Measurements from ENCODE around the gene MAPKAPK2.

DNA sequence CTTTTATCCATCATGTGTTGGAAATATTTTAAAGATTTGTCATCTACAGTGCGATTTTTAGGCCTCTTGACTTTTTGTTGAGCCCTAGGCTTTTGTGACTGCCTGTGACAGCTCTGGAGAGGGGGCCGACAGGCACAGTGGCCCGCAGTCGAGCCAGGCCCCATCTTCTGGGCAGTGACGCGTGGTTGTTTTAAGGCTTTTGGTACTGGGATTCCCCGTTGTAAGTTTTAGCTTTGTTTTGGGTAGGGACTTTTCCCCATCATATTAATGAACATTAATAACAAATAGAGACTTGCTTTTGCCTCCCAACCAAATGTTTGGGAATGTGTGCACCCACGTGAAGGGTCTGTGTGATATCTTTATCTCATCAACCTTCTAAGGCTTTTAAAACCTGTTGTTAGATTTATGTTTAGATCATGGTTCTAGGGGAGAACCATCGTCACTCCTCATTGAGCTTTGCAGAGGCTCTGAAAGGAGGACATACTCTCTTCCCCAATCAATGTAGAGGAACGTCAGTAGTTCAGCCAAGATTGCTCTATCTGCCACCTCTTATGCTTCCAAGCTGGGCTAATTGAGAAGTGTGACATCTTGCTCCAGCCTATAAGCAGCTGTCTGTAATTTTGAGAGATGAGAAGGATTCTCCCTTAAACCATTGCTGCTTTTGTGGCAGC, 34.6 kb downstream of the MAPKAPK2 start:
- TF ChIP-seq, protein P1, sequence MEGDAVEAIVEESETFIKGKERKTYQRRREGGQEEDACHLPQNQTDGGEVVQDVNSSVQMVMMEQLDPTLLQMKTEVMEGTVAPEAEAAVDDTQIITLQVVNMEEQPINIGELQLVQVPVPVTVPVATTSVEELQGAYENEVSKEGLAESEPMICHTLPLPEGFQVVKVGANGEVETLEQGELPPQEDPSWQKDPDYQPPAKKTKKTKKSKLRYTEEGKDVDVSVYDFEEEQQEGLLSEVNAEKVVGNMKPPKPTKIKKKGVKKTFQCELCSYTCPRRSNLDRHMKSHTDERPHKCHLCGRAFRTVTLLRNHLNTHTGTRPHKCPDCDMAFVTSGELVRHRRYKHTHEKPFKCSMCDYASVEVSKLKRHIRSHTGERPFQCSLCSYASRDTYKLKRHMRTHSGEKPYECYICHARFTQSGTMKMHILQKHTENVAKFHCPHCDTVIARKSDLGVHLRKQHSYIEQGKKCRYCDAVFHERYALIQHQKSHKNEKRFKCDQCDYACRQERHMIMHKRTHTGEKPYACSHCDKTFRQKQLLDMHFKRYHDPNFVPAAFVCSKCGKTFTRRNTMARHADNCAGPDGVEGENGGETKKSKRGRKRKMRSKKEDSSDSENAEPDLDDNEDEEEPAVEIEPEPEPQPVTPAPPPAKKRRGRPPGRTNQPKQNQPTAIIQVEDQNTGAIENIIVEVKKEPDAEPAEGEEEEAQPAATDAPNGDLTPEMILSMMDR (IDR thresholded peaks at IDR 0.05): no peak
- TF ChIP-seq POLR2AphosphoS5 (IDR thresholded peaks at IDR 0.05; ENCODE audit: low read depth, low read length): no peak
- no peak for TF ChIP-seq NRF1 (IDR thresholded peaks at IDR 0.05; ENCODE audit: low read depth, low read length)
- no peak for TF ChIP-seq TAF1 (IDR thresholded peaks at IDR 0.05; ENCODE audit: borderline replicate concordance, low read depth, low read length)
- TF ChIP-seq, protein P2, sequence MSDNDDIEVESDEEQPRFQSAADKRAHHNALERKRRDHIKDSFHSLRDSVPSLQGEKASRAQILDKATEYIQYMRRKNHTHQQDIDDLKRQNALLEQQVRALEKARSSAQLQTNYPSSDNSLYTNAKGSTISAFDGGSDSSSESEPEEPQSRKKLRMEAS (IDR thresholded peaks at IDR 0.05; ENCODE audit: low read depth): no peak
- TF ChIP-seq GATA2 (CRISPR knock-in tag; IDR thresholded peaks at IDR 0.05): no peak
- no peak for TF ChIP-seq SIN3A (IDR thresholded peaks at IDR 0.05; ENCODE audit: borderline replicate concordance, low read depth, low read length)
- TF ChIP-seq NFIC (IDR thresholded peaks at IDR 0.05; ENCODE audit: borderline replicate concordance): no peak
- TF ChIP-seq, protein P3, sequence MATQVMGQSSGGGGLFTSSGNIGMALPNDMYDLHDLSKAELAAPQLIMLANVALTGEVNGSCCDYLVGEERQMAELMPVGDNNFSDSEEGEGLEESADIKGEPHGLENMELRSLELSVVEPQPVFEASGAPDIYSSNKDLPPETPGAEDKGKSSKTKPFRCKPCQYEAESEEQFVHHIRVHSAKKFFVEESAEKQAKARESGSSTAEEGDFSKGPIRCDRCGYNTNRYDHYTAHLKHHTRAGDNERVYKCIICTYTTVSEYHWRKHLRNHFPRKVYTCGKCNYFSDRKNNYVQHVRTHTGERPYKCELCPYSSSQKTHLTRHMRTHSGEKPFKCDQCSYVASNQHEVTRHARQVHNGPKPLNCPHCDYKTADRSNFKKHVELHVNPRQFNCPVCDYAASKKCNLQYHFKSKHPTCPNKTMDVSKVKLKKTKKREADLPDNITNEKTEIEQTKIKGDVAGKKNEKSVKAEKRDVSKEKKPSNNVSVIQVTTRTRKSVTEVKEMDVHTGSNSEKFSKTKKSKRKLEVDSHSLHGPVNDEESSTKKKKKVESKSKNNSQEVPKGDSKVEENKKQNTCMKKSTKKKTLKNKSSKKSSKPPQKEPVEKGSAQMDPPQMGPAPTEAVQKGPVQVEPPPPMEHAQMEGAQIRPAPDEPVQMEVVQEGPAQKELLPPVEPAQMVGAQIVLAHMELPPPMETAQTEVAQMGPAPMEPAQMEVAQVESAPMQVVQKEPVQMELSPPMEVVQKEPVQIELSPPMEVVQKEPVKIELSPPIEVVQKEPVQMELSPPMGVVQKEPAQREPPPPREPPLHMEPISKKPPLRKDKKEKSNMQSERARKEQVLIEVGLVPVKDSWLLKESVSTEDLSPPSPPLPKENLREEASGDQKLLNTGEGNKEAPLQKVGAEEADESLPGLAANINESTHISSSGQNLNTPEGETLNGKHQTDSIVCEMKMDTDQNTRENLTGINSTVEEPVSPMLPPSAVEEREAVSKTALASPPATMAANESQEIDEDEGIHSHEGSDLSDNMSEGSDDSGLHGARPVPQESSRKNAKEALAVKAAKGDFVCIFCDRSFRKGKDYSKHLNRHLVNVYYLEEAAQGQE (IDR thresholded peaks at IDR 0.05; ENCODE audit: low read depth, low read length): no peak
- TF ChIP-seq SMC3 (IDR thresholded peaks at IDR 0.05; ENCODE audit: low read depth, low read length): no peak
- TF ChIP-seq EZH2phosphoT487 (IDR thresholded peaks at IDR 0.05; ENCODE audit: borderline replicate concordance, low read depth): no peak
- TF ChIP-seq MXI1 (IDR thresholded peaks at IDR 0.05; ENCODE audit: low read depth, low read length): no peak

All from SK-N-SH (cell line).